Measurements from ENCODE around the gene RAD54L2. TPM values are rescaled to one million over a fixed set of nuclear protein-coding genes. Genes with fewer than 3 reads are reported as not detected.

RAD54L2 gene
- 19.2 and 22.6 TPM in 2 replicates for total RNA-seq (2021)
- Bru-seq, nascent RNA: percentile 71 among the genes with signal in this experiment
- percentile 67 among the genes with signal in this experiment for BruChase-seq, experiment 1, labeled RNA remaining after a 2-hour chase
- percentile 76 among the genes with signal in this experiment for BruChase-seq, experiment 2, labeled RNA remaining after a 6-hour chase
- long read RNA-seq, partial matches to known transcripts: 6 of 10 reads
- long read RNA-seq, other reads (novel, unspliced or antisense): 4 of 10 reads

- H3K9me3 ChIP-seq (ENCODE audit: insufficient read depth, low read depth): no peaks in the 10 kb centered on the region
- no peaks in the 10 kb centered on the region for H3K27me3 ChIP-seq (ENCODE audit: insufficient read depth, low read depth)
- ChIA-PET CTCF (interaction anchor here (1.1 kb wide), 1 partner anchor 130 kb away, joined by 4 read pairs; no protein-coding TSS in a partner anchor), POLR2A (ENCODE audit: unreplicated experiment) (interaction anchor here (0.7 kb wide), 2 partner anchors 28 to 142 kb away, joined by 3 read pairs; no protein-coding TSS in a partner anchor)
- peak within 1 kb of the TSS; percentile 86 for H3K4me2 ChIP-seq
- H2AFZ ChIP-seq: peak within 1 kb of the TSS; percentile 95
- TF ChIP-seq CTCF (conservative IDR thresholded peaks at IDR 0.05): no peak
- no peak for TF ChIP-seq EZH2 (IDR thresholded peaks at IDR 0.05; ENCODE audit: low read depth)
- peak; percentile 52 to 81 for DNase-seq
- no peaks in the 10 kb centered on the region for H3K36me3 ChIP-seq (ENCODE audit: low read depth)
- intact Hi-C loops (cut with micrococcal nuclease; ENCODE audit: unreplicated experiment): no loop called here
- no TSS peak for BruUV-seq (replicated peaks)
- no peaks in the 10 kb centered on the region for H3K9me2 ChIP-seq (ENCODE audit: insufficient read depth)
- H3K4me1 ChIP-seq (replicated peaks; ENCODE audit: insufficient read depth): peaks cover 15% of the 10 kb centered on the region
- H3K79me2 ChIP-seq (ENCODE audit: low read depth): peaks cover 36% of the 10 kb centered on the region
- 0 out of 2 replicates have a peak, but pooled peaks cover 3% of the 10 kb centered on the region for H4K20me1 ChIP-seq (ENCODE audit: insufficient read depth)
- peak within 1 kb of the TSS; percentile 49; the same call in 1 of the 2 replicates for H3K27ac ChIP-seq
- H3F3A ChIP-seq (ENCODE audit: insufficient read depth, low read depth): no peaks in the 10 kb centered on the region
- peak within 1 kb of the TSS; percentile 71 for H3K4me3 ChIP-seq
These were observed at the start of gene RAD54L2 for GRCh38 chr3:51538459-51539290. Gene RAD54L2, plus strand, starts transcription at chr3:51538719. Its CDS starts 51,702 bp downstream, at chr3:51590421.

GRCh38 chr3:51498876-51499738, 39.4 kb upstream of the RAD54L2 start:
- Histone ChIP-seq H2AFZ (0 out of 2 replicates have a peak overlapping the region, but pooled peaks have one; percentile 59), H3K4me2 (peak overlapping the region; percentile 93), H3K27ac (peak overlapping the region; percentile 78), H3K9me2 (ENCODE audit: insufficient read depth) (no peaks in the 10 kb centered on the region), H3F3A (ENCODE audit: insufficient read depth, low read depth) (peaks cover 15% of the 10 kb centered on the region; the same call in 1 of the 2 replicates), H3K36me3 (ENCODE audit: low read depth) (no peaks in the 10 kb centered on the region), H3K9me3 (ENCODE audit: insufficient read depth, low read depth) (no peaks in the 10 kb centered on the region), H4K20me1 (ENCODE audit: insufficient read depth) (peaks cover 33% of the 10 kb centered on the region), H3K4me3 (peak overlapping the region; percentile 61), H3K79me2 (ENCODE audit: low read depth) (peaks cover 41% of the 10 kb centered on the region), H3K4me1 (replicated peaks; ENCODE audit: insufficient read depth) (no peaks in the 10 kb centered on the region; the same call in 1 of the 2 replicates), H3K27me3 (ENCODE audit: insufficient read depth, low read depth) (no peaks in the 10 kb centered on the region)
- POLR2A ChIA-PET (ENCODE audit: unreplicated experiment): interaction anchor here (0.5 to 1.5 kb wide), 14 partner anchors 37 to 1398 kb away, joined by 3 to 15 read pairs (median 6); partner anchors contain the start of gene HEMK1
- CTCF ChIA-PET: interaction anchor here (0.6 to 4.1 kb wide), 5 partner anchors 39 to 182 kb away, joined by 3 to 34 read pairs (median 5); partner anchors contain the start of genes MANF and TEX264
- TF ChIP-seq EZH2 (IDR thresholded peaks at IDR 0.05; ENCODE audit: low read depth) (no peak), CTCF (conservative IDR thresholded peaks at IDR 0.05) (no peak)
- BruUV-seq (replicated peaks): TSS peak; percentile 32
- intact Hi-C loops (cut with micrococcal nuclease; ENCODE audit: unreplicated experiment): loop anchor here (5.0 kb wide), 1 partner anchor 882 kb away; the partner anchor contains the start of gene MAPKAPK3
- DNase-seq: peak; percentile 83 to 95
